LNCAP (cell line): ENCODE data around the gene KAT6B.

Experiments
- CTCF ChIP-seq: fragments of 450-650 bp; IDR thresholded peaks from 2 replicates; pipeline ENCODE4 v1.5.1; 2017; ENCODE audit warnings: mild to moderate bottlenecking

Gene KAT6B

DNA sequence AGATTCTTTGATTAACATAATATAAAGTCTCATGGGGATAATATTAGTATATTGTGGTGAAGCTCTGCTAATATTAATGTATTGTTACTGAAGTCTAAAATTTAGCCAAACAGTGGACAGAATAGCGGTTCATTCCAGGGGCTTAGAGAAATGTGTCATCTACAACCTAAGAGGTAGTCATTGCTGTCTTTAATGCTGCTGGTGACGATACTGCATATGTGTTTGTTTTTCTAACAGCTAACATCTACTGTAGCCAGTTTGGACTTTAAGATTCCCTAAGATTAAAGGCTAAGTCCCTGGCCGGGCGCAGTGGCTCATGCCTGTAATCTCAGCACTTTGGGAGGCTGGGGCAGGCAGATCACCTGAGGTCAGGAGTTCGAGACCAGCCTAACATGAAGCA is 183.0 kb downstream of the KAT6B start:
- no peak for TF ChIP-seq CTCF

- no peak for TF ChIP-seq CTCF
Measured at GRCh38 chr10:75010373-75010772, 184.0 kb downstream of the KAT6B start.

GRCh38 chr10:75011221-75011620 is 184.8 kb downstream of the KAT6B start:
- no peak for TF ChIP-seq CTCF

DNA sequence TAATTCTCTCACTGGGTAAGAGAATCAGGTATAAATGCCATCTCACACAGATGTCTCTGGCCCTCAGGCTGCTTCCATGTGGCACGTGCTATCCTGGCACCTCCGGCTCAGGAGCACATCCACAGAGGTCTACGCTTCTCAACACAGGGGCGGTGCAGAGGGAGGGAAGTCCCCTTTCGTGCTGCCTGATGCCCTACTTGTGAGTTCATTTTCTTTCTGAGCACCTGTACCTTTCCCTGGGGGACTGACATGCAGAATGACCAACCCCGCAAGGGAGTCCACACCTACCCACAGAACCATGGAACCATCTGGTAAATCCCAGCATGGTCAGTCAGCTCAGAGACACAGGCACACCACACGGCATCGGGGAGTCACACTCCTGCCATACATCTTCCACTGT is 186.1 kb downstream of the KAT6B start:
- no peak for TF ChIP-seq CTCF

- TF ChIP-seq CTCF = no peak
Measured at GRCh38 chr10:75013007-75013406, 186.6 kb downstream of the KAT6B start.

DNA sequence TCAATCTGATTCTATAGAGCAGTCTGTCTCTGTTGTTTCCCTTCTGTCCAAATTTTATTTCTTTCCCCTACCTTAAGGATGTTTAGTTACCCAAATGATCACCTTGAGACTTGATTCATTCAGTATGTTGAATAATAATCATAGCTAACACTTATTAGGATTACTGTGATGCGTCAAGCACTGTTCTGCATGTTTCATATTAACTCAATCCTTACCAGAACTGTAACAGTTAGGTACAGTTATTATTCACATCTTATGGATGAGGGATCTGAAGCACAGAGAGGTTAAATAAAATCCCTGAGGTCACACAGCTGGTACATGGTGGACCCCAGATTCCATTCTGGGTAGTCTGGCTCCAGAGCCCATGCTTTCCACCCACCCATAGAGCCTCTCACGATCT is 187.1 kb downstream of the KAT6B start:
- no peak for TF ChIP-seq CTCF

DNA sequence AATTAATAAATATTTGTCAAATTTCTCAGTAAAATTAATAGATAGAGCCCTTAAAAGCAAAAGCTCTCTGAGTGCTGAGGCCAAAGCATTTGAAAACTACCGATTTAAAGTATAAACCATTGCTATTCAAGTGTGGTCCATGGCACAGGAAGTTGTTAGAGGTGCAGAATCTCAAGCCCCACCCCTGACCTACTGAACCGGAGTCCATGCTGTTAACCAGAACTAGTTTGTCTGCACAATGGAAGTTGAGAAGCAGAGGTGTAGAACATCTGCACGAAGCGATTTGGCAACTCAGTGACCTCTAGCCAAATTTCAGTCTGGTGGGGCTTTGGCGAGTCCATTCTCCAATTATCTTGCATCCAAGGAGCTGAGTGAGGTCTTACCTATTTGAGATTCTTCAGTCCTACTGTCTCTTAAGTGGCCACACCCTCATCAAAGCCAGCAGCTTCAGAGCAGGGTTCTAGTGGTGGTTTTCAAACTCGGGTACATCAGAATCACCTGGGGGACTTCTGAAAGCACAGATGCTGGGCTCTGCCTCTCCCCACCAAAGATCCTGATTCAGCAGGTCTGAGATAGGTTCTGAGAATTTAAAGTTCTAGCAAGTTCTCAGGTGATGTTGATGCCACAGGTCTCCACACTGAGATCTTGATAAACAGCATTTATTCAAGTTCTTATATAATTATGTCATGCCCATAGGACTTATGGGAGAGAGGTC is 188.3 kb downstream of the KAT6B start:
- no peak for TF ChIP-seq CTCF

- no peak for TF ChIP-seq CTCF
Measured at GRCh38 chr10:75015442-75015841, 189.0 kb downstream of the KAT6B start.
